ENCODE data around the gene FBH1.

DNA sequence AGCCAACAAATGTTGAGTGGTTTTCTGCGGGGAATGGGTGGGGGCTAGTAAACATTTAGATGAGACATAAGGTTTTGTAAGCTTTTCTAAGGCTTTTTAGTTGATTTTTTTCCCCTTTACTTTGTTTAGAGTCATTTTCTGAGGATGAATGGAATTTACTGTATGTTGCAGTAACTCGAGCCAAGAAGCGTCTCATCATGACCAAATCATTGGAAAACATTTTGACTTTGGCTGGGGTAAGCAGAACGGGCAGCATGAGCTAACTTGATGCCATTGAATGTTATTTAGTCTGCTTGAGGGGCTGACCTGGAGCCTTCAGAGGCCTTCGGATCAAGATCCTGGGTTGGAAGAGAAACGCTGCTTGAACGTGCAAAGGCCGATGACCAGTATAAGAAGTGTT lies 37.3 kb downstream of the FBH1 start:
- TF ChIP-seq TAF1 (IDR thresholded peaks at IDR 0.05; ENCODE audit: low read depth, low read length) (no peak), POLR2AphosphoS5 (IDR thresholded peaks at IDR 0.05; ENCODE audit: low read depth, low read length) (no peak), POLR2A (IDR thresholded peaks at IDR 0.05; ENCODE audit: low read depth, low read length) (no peak), POU2F2 (IDR thresholded peaks at IDR 0.05; ENCODE audit: low read depth, low read length) (no peak), SPI1 (IDR thresholded peaks at IDR 0.05; ENCODE audit: low read depth, low read length) (no peak)

All from GM12891 (cell line).